Gastrocnemius medialis (tissue), 4 donors: ENCODE results near the gene CCR1. TPM values are rescaled to one million over a fixed set of nuclear protein-coding genes. Genes with fewer than 3 reads are reported as not detected.

Experiments used
- ATAC-seq, 2 donors: fragments of 150-250 bp; one replicate each; pipeline ENCODE4 v1.9.1; 2016
- DNase-seq, 2 donors: peaks; one replicate each; pipeline ENCODE4 v3.0.0-alpha.2; 2019
- H3K27ac ChIP-seq, 4 donors: fragments of 200-600 bp; sonication (generic); 1 replicate in 1 of 4; 2 replicates in 3 of 4; pipeline ENCODE4 v1.5.1; 2016 to 2018; ENCODE audit warnings: mild to moderate bottlenecking in 2 of 4, moderate library complexity in 1 of 4
- H3K27me3 ChIP-seq, 3 donors: fragments of 200-600 bp; sonication (generic) in 2 of 3; 1 replicate in 1 of 3; 2 replicates in 2 of 3; pipeline versions ENCODE4 v1.5.1 to v1.6.0; 2016 to 2019; ENCODE audit warnings: mild to moderate bottlenecking in 1 of 3, moderate library complexity in 1 of 3
- H3K36me3 ChIP-seq, 2 donors: fragments of 200-600 bp; sonication (generic) in 1 of 2; one replicate each; pipeline ENCODE4 v1.5.1; 2017 to 2018
- H3K4me1 ChIP-seq, 2 donors: fragments of 200-600 bp; sonication (generic) in 1 of 2; one replicate each; pipeline ENCODE4 v1.5.1; 2016 to 2017; ENCODE audit warnings: mild to moderate bottlenecking in 2 of 2
- H3K4me3 ChIP-seq, 4 donors: fragments of 200-600 bp; sonication (generic) in 3 of 4; 1 replicate in 1 of 4; 2 replicates in 3 of 4; pipeline ENCODE4 v1.5.1; 2016 to 2019; ENCODE audit warnings: mild to moderate bottlenecking in 2 of 4
- H3K9me3 ChIP-seq, 3 donors: fragments of 200-600 bp; sonication (generic) in 2 of 3; 1 replicate in 1 of 3; 2 replicates in 2 of 3; pipeline ENCODE4 v1.5.1; 2016 to 2019
- POLR2A ChIP-seq, 2 donors: fragments of 450-650 bp; IDR thresholded peaks; one replicate each; pipeline ENCODE4 v1.6.1; 2017; ENCODE audit warnings: antibody characterized with exemption in 2 of 2, mild to moderate bottlenecking in 2 of 2, moderate library complexity in 2 of 2
- in situ Hi-C, 4 donors: fragments of 200-750 bp; cut with MboI; loops; one replicate each; pipeline versions ENCODE4 v1.15.0 to v1.8.0; 2017; ENCODE audit warnings: low sequenced_read_pairs in 4 of 4
- intact Hi-C: fragments of 100-400 bp; cut with DNase I; formaldehyde crosslinking; loops from one replicate; pipeline ENCODE4 v1.15.1; 2023; ENCODE audit warnings: low total_unique reads
- total RNA-seq, 4 donors: library from RNA; depleted of rRNA; stranded (reverse); fragments of >200 nt; gene quantifications; one replicate each; pipeline versions ENCODE4 v1.1.0 to v1.2.3, GENCODE V29; 2016
- TF ChIP-seq, protein P1 (sequence below), 5 experiments: fragments of 450-650 bp in 3 of 5; fragments of 200-600 bp in 2 of 5; sonication (generic) in 2 of 5; IDR thresholded peaks in 4 of 5; conservative IDR thresholded peaks in 1 of 5; 1 replicate in 4 of 5; 2 replicates in 1 of 5; pipeline ENCODE4 v1.5.1; 2016 to 2019; ENCODE audit warnings: antibody characterized with exemption in 5 of 5, mild to moderate bottlenecking in 3 of 5, moderate library complexity in 3 of 5

Gene CCR1
- total RNA-seq, 4 donors from 2014 or later: 0.53 to 2.3 (median 1.9) TPM

DNA sequence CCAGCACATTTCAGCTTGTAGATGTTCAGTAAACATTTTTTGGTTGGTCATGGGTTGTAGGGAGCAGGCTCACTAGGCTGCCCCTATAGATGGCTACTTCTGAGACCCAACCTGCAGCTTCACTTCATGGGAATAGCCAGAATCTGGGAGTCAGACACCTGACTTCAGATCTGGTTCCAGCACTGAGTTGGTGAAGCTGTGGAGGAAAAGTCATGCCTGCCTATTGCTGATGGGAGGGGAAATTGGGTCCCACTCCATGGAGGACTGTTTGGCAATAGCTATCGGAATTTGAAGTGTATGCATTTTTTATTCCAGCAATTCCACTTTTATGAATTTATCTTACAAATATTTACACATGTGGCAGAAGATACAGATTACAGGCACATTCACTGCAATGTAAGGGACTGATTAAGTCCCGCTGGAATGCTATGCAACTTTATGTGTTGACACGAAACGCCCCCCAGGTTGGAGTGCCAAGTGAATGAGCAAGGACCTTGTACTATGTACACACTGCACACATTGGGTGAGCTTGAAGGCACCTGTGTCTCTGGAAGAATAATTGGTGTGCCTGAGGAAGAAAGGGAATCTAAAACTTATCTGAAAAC, 7.8 kb upstream of the CCR1 start:
- H3K9me3 ChIP-seq: no peaks in the 10 kb centered on the region
- DNase-seq (no peak), ATAC-seq (no peak)
- H3K4me1 ChIP-seq: no peaks in the 10 kb centered on the region
- intact Hi-C loops (no loop called here), in situ Hi-C loops (no loop called here)
- TF ChIP-seq POLR2A (IDR thresholded peaks at IDR 0.05): no peak
- TF ChIP-seq, protein P1, sequence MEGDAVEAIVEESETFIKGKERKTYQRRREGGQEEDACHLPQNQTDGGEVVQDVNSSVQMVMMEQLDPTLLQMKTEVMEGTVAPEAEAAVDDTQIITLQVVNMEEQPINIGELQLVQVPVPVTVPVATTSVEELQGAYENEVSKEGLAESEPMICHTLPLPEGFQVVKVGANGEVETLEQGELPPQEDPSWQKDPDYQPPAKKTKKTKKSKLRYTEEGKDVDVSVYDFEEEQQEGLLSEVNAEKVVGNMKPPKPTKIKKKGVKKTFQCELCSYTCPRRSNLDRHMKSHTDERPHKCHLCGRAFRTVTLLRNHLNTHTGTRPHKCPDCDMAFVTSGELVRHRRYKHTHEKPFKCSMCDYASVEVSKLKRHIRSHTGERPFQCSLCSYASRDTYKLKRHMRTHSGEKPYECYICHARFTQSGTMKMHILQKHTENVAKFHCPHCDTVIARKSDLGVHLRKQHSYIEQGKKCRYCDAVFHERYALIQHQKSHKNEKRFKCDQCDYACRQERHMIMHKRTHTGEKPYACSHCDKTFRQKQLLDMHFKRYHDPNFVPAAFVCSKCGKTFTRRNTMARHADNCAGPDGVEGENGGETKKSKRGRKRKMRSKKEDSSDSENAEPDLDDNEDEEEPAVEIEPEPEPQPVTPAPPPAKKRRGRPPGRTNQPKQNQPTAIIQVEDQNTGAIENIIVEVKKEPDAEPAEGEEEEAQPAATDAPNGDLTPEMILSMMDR (IDR thresholded peaks at IDR 0.05 in 4 of 5, conservative IDR thresholded peaks at IDR 0.05 in 1 of 5): no peak
- H3K36me3 ChIP-seq: no peaks in the 10 kb centered on the region
- no peaks in the 10 kb centered on the region for H3K27me3 ChIP-seq
- no peak overlapping the region for H3K27ac ChIP-seq
- H3K4me3 ChIP-seq: no peak overlapping the region

- ATAC-seq: no peak
- Histone ChIP-seq H3K9me3 (no peaks in the 10 kb centered on the region), H3K27ac (no peak overlapping the region), H3K27me3 (no peaks in the 10 kb centered on the region), H3K36me3 (no peaks in the 10 kb centered on the region), H3K4me3 (no peak overlapping the region), H3K4me1 (no peaks in the 10 kb centered on the region)
- in situ Hi-C loops: no loop called here
- no peak for TF ChIP-seq POLR2A (IDR thresholded peaks at IDR 0.05)
- TF ChIP-seq, protein P1 (IDR thresholded peaks at IDR 0.05 in 4 of 5, conservative IDR thresholded peaks at IDR 0.05 in 1 of 5): no peak
- intact Hi-C loops: no loop called here
- no peak for DNase-seq
Measured at GRCh38 chr3:46214751-46215352, 6.7 kb upstream of the CCR1 start.

- intact Hi-C loops: no loop called here
- no peak for TF ChIP-seq POLR2A (IDR thresholded peaks at IDR 0.05)
- TF ChIP-seq, protein P1 (IDR thresholded peaks at IDR 0.05 in 4 of 5, conservative IDR thresholded peaks at IDR 0.05 in 1 of 5): no peak
- Histone ChIP-seq H3K4me3 (no peak overlapping the region), H3K9me3 (no peaks in the 10 kb centered on the region), H3K27ac (no peak overlapping the region), H3K27me3 (no peaks in the 10 kb centered on the region), H3K36me3 (no peaks in the 10 kb centered on the region), H3K4me1 (no peaks in the 10 kb centered on the region)
- in situ Hi-C loops: no loop called here
- ATAC-seq (no peak), DNase-seq (no peak)
Measured at GRCh38 chr3:46213201-46213600, 5.1 kb upstream of the CCR1 start.

DNA sequence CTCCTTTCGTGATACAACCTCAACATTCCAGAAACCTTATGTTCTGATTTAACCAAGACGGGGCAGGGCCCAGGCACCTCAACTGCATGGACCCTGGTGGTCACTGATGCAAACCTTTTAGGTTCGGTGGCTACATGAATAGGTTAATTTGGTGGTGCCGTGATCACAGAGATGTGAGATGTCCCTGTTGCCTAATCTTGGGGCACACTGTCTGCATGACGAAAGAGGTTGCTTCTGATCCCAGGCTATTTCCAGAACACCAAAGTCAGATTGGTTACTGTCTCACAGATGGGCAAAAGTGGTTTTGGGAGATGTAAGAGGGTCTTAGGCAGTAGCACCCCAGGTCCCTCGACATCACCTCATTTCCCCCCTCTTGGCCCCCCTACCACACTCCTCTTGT, 4.0 kb upstream of the CCR1 start:
- no peak for TF ChIP-seq POLR2A (IDR thresholded peaks at IDR 0.05)
- TF ChIP-seq, protein P1 (IDR thresholded peaks at IDR 0.05 in 4 of 5, conservative IDR thresholded peaks at IDR 0.05 in 1 of 5): no peak
- no peaks in the 10 kb centered on the region for H3K4me1 ChIP-seq
- in situ Hi-C loops (no loop called here), intact Hi-C loops (no loop called here)
- ATAC-seq: no peak
- H3K27ac ChIP-seq: no peak overlapping the region
- no peaks in the 10 kb centered on the region for H3K36me3 ChIP-seq
- no peaks in the 10 kb centered on the region for H3K27me3 ChIP-seq
- H3K4me3 ChIP-seq: no peak overlapping the region
- DNase-seq: no peak
- H3K9me3 ChIP-seq: no peaks in the 10 kb centered on the region
